LoVo (cell line): ENCODE results near the gene ATF7IP2.
A peak's percentile ranks its signal among the peaks of the same experiment; 100 is the strongest.

Experiments used
- DNase-seq: peaks from one replicate; pipeline ENCODE4 v3.0.0-alpha.2; 2016; ENCODE audit warnings: low spot score

Gene ATF7IP2

GRCh38 chr16:10511829-10512228 is 126.0 kb downstream of the ATF7IP2 start:
- no peak for DNase-seq

GRCh38 chr16:10514369-10515055 is 128.7 kb downstream of the ATF7IP2 start:
- peak; percentile 43 for DNase-seq

GRCh38 chr16:10517868-10518267 is 132.0 kb downstream of the ATF7IP2 start:
- no peak for DNase-seq

GRCh38 chr16:10518479-10519041 is 132.7 kb downstream of the ATF7IP2 start:
- DNase-seq, result no peak

- no peak for DNase-seq
These were observed 133.4 kb downstream of the ATF7IP2 start for GRCh38 chr16:10519297-10519696.

DNA sequence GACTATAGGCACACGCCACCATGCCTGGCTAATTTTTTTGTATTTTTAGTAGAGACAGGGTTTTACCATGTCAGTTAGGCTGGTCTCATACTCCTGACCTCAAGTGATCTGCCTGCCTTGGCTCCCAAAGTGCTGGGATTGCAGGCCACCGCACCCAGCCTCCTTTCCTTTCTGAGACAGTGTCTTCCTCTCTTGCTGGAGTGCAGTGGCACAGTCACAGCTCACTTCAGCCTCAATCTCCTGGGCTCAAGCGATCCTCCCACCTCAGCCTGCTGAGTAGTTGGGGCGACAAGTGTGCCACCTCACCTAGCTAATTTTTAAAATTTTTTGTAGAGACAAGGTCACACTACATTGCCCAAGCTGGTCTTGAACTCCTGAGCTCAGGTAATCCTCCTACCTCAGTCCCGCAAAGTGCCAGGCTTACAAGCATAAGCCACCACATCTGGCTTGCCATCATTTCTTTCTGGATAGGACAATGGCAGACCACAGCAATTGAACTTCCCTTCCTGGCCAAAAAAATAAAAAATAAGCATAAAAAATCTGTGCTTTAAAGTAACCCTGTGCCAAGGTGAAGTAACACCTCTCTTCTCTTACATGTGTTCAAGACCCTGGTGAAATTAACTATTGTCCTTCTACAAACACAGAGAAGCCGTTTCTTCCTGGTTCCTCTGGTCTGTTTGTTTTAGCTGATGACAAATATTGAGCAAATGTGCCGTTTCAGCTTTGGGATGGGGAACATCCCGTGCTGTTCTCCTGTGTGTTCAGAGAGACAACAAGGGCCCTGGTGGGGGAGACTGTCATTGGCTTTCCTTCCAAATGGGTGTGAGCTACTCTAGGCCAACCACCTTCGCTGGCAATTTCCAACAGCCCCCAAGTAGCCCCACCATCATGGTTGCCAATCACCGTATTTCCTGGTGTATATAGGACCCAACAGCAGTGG is 134.3 kb downstream of the ATF7IP2 start:
- DNase-seq, result no peak

DNA sequence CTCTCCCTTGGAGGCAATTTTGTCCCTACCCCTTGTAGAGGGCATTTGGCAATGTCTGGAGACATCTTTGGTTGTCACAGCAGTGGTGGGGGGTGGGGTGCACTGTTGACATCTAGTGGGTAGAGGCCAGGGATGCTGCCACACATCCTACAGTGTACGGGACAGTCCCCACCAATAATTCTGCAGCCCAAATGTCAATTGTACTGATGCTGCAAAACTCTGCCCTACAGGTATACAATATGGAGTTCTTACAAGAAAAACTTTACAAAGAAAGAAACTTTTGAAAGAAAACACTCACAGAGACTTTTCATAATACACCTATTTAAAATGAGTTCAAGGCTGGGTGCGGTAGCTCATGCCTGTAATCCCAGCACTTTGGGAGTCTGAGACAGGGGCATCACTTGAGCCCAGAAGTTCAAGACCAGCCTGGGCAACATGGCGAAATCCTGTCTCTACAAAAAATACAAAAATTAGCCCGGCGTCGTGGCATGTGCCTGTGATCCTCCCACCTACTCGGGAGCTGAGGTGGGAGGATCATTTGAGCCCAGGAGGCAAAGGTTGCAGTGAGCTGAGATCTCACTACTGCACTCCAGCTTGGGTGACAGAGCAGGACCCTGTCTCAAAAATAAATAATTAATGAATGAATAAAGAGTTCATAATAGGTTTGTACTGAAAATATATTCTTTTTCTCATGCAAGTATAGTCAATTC is 135.2 kb downstream of the ATF7IP2 start:
- DNase-seq, result no peak

GRCh38 chr16:10521681-10522274 is 135.9 kb downstream of the ATF7IP2 start:
- peak; percentile 56 for DNase-seq

- DNase-seq, result no peak
These were observed 137.1 kb downstream of the ATF7IP2 start for GRCh38 chr16:10522966-10523365.

GRCh38 chr16:10525214-10525825 is 139.5 kb downstream of the ATF7IP2 start:
- DNase-seq, result no peak

DNA sequence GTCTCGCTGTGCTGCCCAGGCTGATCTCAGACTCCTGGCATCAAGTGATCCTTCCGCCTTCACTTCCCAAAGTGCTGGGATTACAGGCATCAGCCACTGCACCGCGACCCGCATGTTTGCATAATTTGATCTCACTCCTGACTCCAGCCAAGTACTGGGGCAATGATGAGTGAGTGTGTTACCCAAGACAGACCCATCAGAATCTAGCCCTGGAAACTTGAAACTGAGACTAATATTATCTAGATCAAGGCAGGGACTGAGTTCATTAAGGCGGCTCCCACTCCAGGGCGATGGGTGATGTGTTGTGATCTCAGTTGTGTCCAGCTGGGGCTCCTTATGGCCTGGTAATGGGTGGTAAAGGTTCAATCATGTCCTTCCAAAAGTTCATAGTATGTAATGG is 141.1 kb downstream of the ATF7IP2 start:
- DNase-seq, result no peak

DNA sequence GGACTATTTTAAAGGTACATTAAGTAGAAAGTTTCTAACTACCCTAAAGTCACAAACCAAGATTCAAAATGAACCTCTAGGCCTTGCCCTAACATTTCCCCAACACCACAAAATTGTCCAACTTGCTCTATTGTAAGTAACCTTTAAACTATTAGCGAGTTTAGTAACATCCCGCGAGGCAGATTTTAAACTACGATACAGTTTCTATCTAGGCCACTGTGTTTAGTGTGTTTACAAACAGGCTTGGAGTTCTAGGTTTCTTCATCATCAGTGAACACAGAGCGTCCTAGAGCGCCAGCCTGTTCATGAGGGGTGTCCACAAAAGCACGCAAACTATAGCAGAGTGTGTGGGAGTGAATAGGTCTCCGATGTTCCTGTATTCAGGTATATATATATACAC is 142.8 kb downstream of the ATF7IP2 start:
- DNase-seq, result no peak

DNA sequence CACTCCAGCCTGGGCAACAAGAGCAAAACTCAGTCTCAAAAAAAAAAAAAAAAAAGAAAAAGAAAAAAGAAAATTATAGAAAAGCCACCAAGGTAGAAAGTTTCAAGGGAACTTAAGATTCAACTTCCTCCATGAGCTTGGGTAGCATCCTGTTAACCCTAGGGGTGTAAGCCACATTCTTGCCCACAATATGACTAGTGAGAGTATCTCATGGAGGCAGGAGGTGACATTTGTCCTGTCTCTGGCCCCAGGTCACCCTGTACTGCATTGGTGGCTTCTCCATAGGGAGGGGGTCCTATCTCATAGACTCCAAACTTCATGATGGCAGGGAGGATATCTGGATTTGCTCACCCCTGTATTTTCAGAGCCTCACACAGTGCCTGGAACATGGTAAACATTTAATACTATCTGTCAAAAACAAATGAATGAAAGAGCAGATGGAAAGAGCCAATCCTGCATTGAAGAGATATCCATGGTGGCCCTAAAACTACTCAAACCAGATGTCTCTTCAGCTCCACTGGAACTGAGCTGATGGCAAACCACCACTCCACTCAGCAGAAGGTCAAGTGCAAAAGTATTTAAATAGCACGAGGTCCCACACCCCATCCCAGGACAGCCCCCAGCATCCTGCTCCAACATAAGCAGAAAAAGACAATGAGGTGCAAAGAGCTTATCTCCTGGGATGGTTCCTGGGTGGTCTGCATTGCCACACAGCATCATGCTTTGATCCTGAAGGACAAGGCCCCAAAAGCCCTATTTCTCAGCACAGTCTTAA is 144.2 kb downstream of the ATF7IP2 start:
- DNase-seq, result no peak

DNA sequence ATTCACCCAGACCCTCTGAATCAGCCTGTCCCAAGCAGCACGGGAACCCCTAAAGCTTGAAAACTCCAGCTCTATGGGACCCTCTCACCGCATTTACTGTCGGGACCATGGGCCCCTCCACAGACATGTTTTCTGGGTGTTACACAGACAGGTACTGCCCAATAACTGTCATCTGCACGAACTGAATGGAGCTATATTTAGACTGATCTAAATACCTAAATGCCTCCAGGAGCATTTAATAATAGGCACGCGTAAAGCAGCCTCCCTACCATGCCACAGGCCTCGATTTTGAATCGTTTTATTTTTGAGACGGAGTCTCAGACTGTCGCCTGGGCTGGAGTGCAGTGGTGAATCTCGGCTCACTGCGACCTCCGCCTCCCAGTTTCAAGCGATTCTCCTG is 144.8 kb downstream of the ATF7IP2 start:
- DNase-seq, result no peak

GRCh38 chr16:10531582-10531981 is 145.7 kb downstream of the ATF7IP2 start:
- no peak for DNase-seq
